ENCODE results near the gene DCT. TPM values are rescaled to one million over a fixed set of nuclear protein-coding genes. Genes with fewer than 3 reads are reported as not detected.

The DCT gene
- total RNA-seq, 1 donor from 2014 or later = 0.18 TPM

DNA sequence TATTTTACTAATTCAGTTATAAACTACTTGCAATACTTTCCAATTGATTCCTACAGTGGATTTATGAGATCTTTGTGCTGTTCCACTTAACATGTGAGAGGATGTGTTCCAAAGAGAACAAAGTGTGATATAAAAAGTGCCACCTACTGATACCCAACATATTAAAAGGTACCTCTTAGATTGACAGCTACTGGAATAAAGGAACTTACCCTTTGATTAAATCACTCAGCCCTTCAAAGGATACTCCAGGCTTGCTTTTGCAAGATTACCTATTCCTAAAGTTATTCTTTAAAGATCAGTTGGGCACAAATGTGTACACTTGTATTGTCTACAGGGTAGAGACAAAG lies 65.9 kb downstream of the DCT start:
- H3K27ac ChIP-seq = no peak overlapping the region
- no peak for DNase-seq
- H3K4me3 ChIP-seq = no peak overlapping the region
- no peak for ATAC-seq
- no peaks in the 10 kb centered on the region for H3K27me3 ChIP-seq (ENCODE audit: low read depth)
- TF ChIP-seq, protein P1, sequence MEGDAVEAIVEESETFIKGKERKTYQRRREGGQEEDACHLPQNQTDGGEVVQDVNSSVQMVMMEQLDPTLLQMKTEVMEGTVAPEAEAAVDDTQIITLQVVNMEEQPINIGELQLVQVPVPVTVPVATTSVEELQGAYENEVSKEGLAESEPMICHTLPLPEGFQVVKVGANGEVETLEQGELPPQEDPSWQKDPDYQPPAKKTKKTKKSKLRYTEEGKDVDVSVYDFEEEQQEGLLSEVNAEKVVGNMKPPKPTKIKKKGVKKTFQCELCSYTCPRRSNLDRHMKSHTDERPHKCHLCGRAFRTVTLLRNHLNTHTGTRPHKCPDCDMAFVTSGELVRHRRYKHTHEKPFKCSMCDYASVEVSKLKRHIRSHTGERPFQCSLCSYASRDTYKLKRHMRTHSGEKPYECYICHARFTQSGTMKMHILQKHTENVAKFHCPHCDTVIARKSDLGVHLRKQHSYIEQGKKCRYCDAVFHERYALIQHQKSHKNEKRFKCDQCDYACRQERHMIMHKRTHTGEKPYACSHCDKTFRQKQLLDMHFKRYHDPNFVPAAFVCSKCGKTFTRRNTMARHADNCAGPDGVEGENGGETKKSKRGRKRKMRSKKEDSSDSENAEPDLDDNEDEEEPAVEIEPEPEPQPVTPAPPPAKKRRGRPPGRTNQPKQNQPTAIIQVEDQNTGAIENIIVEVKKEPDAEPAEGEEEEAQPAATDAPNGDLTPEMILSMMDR (IDR thresholded peaks at IDR 0.05) = no peak
- no peaks in the 10 kb centered on the region for H3K4me1 ChIP-seq
- H3K9me3 ChIP-seq = no peaks in the 10 kb centered on the region
- intact Hi-C loops (cut with DNase I) = no loop called here
- no peaks in the 10 kb centered on the region for H3K36me3 ChIP-seq

DNA sequence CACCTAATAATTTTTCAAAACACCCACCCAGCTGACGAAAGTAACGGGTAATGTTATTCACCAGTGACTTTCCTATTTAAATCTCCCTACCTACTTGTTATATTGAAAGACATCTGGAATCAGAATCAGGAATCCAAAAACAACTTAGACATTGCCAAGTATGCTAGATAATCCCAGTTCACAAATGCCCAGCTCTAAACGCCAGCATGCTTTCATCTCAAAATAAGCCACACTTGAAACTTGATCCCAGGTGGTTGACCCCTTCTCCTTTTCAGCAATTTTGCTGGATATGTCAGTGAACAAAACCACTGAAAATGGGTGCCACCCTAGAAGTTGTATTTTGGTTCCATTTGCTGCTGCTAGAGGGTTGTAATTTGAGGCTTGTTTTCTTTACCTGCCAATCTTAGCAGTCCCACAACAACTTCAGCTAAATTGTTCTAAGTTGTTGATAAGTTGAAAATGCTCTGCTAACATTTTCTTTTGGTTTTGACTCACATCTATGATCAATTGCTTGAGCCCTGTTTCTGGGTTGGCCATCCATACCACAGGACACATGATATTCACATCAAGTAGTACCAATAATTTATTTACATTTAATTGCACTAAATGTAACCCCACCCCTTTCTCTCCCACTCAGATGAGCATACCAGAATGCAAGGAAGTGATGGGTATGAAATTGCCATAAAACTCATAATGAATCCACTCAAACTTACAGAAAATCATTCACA lies 66.4 kb downstream of the DCT start:
- no peak for ATAC-seq
- TF ChIP-seq, protein P1 (IDR thresholded peaks at IDR 0.05) = no peak
- H3K27ac ChIP-seq = no peak overlapping the region
- H3K36me3 ChIP-seq = no peaks in the 10 kb centered on the region
- H3K4me3 ChIP-seq = no peak overlapping the region
- H3K9me3 ChIP-seq = no peaks in the 10 kb centered on the region
- no peaks in the 10 kb centered on the region for H3K27me3 ChIP-seq (ENCODE audit: low read depth)
- H3K4me1 ChIP-seq = no peaks in the 10 kb centered on the region
- no peak for DNase-seq
- intact Hi-C loops (cut with DNase I) = no loop called here

DNA sequence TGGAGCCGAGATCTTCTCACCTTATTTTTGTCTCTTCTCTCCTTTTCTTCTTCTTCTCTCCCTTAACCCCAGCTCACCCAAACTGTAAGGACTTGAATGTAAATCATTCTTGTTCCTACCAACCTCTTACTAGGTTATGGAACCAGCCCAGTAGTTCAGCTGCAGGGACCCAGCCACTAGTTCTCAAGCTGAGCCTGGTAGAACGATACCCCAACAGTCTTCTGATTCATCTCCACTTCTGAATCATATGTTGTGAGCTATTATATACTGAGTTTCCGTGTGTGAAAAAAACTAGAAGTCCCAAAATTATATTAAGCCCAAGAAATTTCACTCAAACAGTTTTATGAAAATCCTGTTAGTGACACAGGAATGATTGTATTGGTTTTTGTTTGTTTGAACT lies 67.7 kb downstream of the DCT start:
- ATAC-seq (no peak), DNase-seq (no peak)
- no peaks in the 10 kb centered on the region for H3K4me1 ChIP-seq
- intact Hi-C loops (cut with DNase I) = no loop called here
- no peaks in the 10 kb centered on the region for H3K9me3 ChIP-seq
- H3K4me3 ChIP-seq = no peak overlapping the region
- no peaks in the 10 kb centered on the region for H3K36me3 ChIP-seq
- no peaks in the 10 kb centered on the region for H3K27me3 ChIP-seq (ENCODE audit: low read depth)
- H3K27ac ChIP-seq = no peak overlapping the region
- TF ChIP-seq, protein P1 (IDR thresholded peaks at IDR 0.05) = no peak

DNA sequence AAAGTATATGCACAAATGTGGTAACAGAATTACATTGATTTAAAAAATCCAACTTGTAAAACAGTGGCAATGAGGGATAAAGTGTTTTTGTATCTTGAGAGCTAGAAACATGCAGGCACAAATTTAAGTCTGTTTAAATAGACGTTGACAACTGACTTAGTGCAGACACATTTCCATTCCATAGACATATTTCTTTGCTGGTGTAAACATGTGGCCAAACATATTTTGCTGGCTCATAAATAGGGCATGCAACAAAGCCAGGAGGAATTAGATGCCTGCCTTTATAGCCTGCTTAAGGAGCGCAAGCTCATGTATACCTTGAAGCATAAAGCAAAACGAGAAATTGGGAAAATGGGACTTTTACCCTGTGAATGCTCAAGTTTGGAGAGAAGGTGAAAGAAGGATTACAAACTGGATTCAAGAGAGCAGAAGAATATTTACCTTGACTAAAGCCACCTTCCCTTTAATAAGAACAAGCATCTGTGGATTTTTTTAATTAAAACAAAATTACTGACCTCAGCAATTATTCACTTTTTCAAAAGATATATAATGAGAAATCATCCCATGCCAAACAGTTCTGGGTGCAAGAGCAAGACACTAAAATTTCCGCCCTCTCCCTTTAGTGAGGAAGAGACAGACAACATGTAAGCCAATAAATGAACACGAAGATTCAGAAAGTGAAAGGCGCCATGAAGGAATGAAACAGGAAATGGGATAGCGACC lies 71.0 kb downstream of the DCT start:
- DNase-seq (no peak), ATAC-seq (no peak)
- no peaks in the 10 kb centered on the region for H3K27me3 ChIP-seq (ENCODE audit: low read depth)
- intact Hi-C loops (cut with DNase I) = no loop called here
- no peaks in the 10 kb centered on the region for H3K9me3 ChIP-seq
- H3K4me1 ChIP-seq = no peaks in the 10 kb centered on the region
- TF ChIP-seq, protein P1 (IDR thresholded peaks at IDR 0.05) = no peak
- no peaks in the 10 kb centered on the region for H3K36me3 ChIP-seq
- no peak overlapping the region for H3K27ac ChIP-seq
- H3K4me3 ChIP-seq = no peak overlapping the region

DNA sequence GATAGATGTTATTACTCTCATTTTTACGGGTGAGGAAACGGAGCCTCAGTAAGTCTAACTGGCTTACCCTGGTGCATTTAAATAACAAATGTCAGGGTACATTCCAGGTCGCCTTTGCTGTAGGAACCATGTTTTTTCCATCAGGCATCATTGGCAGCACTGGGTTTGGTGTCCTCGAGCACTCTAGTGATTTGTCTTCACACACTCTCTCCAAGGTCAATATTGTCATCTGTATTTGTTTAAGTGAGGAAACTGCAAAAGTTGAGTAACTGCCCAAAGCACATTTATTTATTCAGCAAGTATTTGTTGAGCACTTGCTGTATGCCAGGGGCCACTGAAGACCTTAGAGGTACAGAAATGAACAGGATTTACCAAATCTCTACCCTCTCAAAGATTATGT lies 78.6 kb downstream of the DCT start:
- Histone ChIP-seq H3K9me3 (no peaks in the 10 kb centered on the region), H3K36me3 (no peaks in the 10 kb centered on the region), H3K4me1 (no peaks in the 10 kb centered on the region), H3K27me3 (ENCODE audit: low read depth) (no peaks in the 10 kb centered on the region), H3K4me3 (no peak overlapping the region), H3K27ac (no peak overlapping the region)
- DNase-seq (no peak), ATAC-seq (no peak)
- TF ChIP-seq, protein P1 (IDR thresholded peaks at IDR 0.05) = no peak
- intact Hi-C loops (cut with DNase I) = no loop called here

Measured in lower lobe of right lung (tissue), 2 donors.